ENCODE measurements around the gene TMEM178A. TPM values are rescaled to one million over a fixed set of nuclear protein-coding genes. Genes with fewer than 3 reads are reported as not detected.
"Not testable (repeated sequence)": the region's sequence is repeated elsewhere in the genome, so short reads cannot be mapped to it uniquely, and the experiment has no call there.

The TMEM178A gene
- total and polyA plus RNA-seq, 7 donors, result 0.60 to 6.1 (median 1.8) TPM; not detected in 1

DNA sequence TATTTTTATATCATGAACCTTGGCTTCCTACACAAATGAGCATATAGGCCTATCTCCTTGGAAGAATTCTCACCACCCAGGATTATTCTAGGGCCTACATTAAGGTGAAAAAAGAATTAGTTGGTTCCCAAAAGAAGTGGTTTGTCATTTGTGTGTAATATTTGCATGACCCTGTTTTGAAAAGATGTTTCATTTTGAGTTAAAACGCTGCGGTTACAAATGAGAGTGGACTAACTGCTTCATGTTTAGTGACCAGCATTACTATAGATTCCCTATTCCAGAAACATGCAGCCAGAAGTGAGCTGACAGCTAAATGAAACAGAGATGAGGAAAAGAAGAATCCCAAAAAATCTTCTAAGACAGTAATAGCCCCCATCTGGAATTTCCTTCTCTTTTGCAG, 44.1 kb upstream of the TMEM178A start:
- WGBS, 2 donors, result 94 to 95% methylated on average over 2 of the region's 2 CpGs
- intact Hi-C loops (cut with DNase I), result no loop called here
- Histone ChIP-seq H3K36me3 (no peaks in the 10 kb centered on the region), H3K4me1 (peaks cover 0 to 11% (median 3%) of the 10 kb centered on the region in 4 donors), H3K4me3 (no peak overlapping the region), H3K27ac (no peak overlapping the region), H3K9me3 (no peaks in the 10 kb centered on the region), H3K27me3 (no peaks in the 10 kb centered on the region)
- DNase-seq, result no peak
- TF ChIP-seq EP300 (IDR thresholded peaks at IDR 0.05) (no peak), POLR2AphosphoS5 (IDR thresholded peaks at IDR 0.05) (no peak), POLR2A (IDR thresholded peaks at IDR 0.05) (no peak)
- TF ChIP-seq, protein P1, sequence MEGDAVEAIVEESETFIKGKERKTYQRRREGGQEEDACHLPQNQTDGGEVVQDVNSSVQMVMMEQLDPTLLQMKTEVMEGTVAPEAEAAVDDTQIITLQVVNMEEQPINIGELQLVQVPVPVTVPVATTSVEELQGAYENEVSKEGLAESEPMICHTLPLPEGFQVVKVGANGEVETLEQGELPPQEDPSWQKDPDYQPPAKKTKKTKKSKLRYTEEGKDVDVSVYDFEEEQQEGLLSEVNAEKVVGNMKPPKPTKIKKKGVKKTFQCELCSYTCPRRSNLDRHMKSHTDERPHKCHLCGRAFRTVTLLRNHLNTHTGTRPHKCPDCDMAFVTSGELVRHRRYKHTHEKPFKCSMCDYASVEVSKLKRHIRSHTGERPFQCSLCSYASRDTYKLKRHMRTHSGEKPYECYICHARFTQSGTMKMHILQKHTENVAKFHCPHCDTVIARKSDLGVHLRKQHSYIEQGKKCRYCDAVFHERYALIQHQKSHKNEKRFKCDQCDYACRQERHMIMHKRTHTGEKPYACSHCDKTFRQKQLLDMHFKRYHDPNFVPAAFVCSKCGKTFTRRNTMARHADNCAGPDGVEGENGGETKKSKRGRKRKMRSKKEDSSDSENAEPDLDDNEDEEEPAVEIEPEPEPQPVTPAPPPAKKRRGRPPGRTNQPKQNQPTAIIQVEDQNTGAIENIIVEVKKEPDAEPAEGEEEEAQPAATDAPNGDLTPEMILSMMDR (IDR thresholded peaks at IDR 0.05), result no peak

DNA sequence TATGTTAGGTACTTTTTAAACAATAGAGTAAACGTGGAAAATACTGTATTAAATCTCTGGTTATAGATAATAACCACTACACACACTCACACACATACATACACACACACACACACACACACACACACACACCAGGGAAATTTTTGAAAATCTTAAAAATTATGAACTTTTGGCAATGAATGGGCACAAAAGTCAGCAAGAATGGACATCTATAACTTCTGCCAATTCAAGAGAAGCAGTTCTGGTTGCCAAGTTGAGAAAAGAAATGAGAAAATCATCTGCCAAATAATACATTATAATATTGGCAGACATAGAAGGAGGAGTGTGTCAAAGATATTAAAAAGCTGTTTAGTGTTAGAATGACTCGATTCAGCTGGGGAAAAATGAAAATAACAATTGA, 42.9 kb upstream of the TMEM178A start:
- H3K4me3 ChIP-seq, result no peak overlapping the region
- no peaks in the 10 kb centered on the region for H3K27me3 ChIP-seq
- DNase-seq, result no peak
- H3K27ac ChIP-seq, result no peak overlapping the region
- intact Hi-C loops (cut with DNase I), result no loop called here
- WGBS, 2 donors, result 53 to 70% methylated on average over 2 of the region's 2 CpGs
- no peaks in the 10 kb centered on the region for H3K36me3 ChIP-seq
- peaks cover 0 to 11% (median 3%) of the 10 kb centered on the region in 4 donors for H3K4me1 ChIP-seq
- TF ChIP-seq POLR2A (IDR thresholded peaks at IDR 0.05) (no peak), POLR2AphosphoS5 (IDR thresholded peaks at IDR 0.05) (no peak)
- TF ChIP-seq, protein P1 (IDR thresholded peaks at IDR 0.05), result no peak
- no peaks in the 10 kb centered on the region for H3K9me3 ChIP-seq

DNA sequence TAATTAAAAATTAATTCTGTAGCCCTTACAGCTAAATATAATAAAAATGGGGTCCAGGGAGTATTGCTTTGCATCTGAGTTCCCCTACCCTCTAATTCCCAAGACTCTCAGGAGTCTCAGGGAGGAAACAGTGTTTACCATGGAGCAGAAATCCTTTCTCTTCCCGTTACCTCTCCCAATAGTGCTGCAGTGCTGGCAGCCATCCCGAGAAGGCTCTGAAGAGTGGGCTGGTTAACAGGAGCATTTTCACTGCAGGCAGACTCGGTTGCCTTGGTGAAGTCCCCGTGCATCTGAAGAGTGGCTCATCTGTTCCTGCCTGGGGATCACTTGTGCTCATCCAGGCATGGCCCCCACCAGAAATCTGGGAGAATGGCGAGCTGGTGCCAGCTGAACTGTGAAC, 41.8 kb upstream of the TMEM178A start:
- H3K27me3 ChIP-seq, result no peaks in the 10 kb centered on the region
- TF ChIP-seq POLR2AphosphoS5 (IDR thresholded peaks at IDR 0.05) (no peak), POLR2A (IDR thresholded peaks at IDR 0.05) (no peak), EP300 (IDR thresholded peaks at IDR 0.05) (no peak)
- TF ChIP-seq, protein P1 (IDR thresholded peaks at IDR 0.05), result no peak
- no peak for DNase-seq
- H3K4me1 ChIP-seq, result peaks cover 0 to 11% (median 3%) of the 10 kb centered on the region in 4 donors
- no peak overlapping the region for H3K27ac ChIP-seq
- intact Hi-C loops (cut with DNase I), result no loop called here
- no peaks in the 10 kb centered on the region for H3K9me3 ChIP-seq
- H3K4me3 ChIP-seq, result no peak overlapping the region
- H3K36me3 ChIP-seq, result no peaks in the 10 kb centered on the region
- WGBS, 2 donors, result 80 to 83% methylated on average over 5 of the region's 5 CpGs

DNA sequence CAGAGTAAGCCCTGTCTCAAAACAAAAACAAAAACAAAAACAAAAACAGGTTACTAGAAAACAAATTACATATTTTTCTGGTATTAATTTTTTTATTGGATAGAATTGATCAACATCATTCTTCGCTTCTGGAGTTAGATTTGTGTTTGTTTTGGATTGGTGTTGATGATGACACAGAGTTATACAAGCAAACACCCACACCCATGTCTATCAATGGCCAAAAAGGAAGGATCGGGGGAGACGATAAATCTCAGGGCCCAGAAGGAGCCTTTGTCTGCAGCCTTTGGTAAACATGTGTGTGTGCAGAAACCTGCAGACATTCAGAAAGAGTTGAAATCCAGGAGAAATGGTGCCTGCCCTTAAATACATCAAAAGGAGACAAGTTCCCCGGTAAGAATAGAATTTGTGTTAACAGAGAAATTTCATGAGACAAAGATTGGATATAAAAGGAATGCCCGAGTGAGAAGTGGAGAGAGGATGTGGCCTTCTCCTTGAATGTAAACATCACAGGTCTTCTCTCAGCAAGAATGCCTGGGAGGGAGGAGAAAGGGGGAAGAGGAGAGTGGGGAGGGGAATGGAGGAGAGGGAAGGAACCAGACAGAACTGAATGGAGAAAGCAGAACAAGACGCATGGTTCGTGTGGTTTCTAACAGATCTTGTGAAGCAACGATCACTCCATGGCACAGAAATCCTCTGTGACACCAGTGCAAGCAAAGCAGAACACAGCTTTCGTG, 40.4 kb upstream of the TMEM178A start:
- H3K4me3 ChIP-seq, result no peak overlapping the region
- H3K36me3 ChIP-seq, result no peaks in the 10 kb centered on the region
- H3K4me1 ChIP-seq, result peaks cover 0 to 11% (median under 1%) of the 10 kb centered on the region in 4 donors
- TF ChIP-seq, protein P1 (IDR thresholded peaks at IDR 0.05), result no peak
- TF ChIP-seq POLR2AphosphoS5 (IDR thresholded peaks at IDR 0.05) (no peak), EP300 (IDR thresholded peaks at IDR 0.05) (no peak), POLR2A (IDR thresholded peaks at IDR 0.05) (no peak)
- 63 to 74% methylated on average over 9 of the region's 9 CpGs for WGBS, 2 donors
- no peaks in the 10 kb centered on the region for H3K9me3 ChIP-seq
- no peaks in the 10 kb centered on the region for H3K27me3 ChIP-seq
- no peak for DNase-seq
- H3K27ac ChIP-seq, result no peak overlapping the region
- intact Hi-C loops (cut with DNase I), result no loop called here

DNA sequence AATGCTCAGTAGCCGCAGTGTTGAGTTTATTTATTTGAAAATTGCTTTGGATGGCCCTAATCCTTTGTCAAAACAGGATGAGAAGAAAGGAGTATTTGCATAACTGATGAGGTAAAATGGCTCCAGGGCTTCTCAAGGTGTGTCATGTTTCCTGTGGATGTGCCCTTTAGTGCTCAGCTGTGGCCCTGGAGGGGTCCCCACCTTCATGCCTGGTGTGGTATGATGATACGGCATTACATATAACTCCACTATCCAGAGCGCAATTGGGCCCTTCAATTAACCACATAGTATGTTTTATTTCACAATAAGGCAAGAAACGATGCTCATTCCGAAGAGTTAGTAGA, 39.8 kb upstream of the TMEM178A start:
- H3K4me1 ChIP-seq, result peaks cover 0 to 11% (median 0%) of the 10 kb centered on the region in 4 donors

DNA sequence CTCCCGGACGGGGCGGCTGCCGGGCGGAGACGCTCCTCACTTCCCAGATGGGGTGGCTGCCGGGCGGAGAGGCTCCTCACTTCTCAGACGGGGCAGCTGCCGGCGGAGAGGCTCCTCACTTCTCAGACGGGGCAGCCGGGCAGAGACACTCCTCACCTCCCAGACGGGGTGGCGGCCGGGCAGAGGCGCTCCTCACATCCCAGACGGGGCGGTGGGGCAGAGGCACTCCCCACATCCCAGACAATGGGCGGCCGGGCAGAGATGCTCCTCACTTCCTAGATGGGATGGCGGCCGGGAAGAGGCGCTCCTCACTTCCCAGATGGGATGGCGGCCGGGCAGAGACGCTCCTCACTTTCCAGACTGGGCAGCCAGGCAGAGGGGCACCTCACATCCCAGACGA, 37.4 kb upstream of the TMEM178A start:
- H3K4me1 ChIP-seq, result peaks cover 0 to 11% (median 0%) of the 10 kb centered on the region in 4 donors
- H3K36me3 ChIP-seq; DNase-seq; H3K9me3 ChIP-seq; H3K4me3 ChIP-seq; H3K27me3 ChIP-seq; H3K27ac ChIP-seq; intact Hi-C loops (cut with DNase I): not testable (repeated sequence)
- WGBS, 2 donors, result 96 to 98% methylated on average over 24 to 25 of the region's 28 CpGs

More for the DNA sequence above, 39.8 kb upstream of the TMEM178A start:
- Histone ChIP-seq H3K36me3 (no peaks in the 10 kb centered on the region), H3K27me3 (no peaks in the 10 kb centered on the region), H3K27ac (no peak overlapping the region), H3K4me3 (no peak overlapping the region), H3K9me3 (no peaks in the 10 kb centered on the region)
- intact Hi-C loops (cut with DNase I), result no loop called here
- TF ChIP-seq POLR2AphosphoS5 (IDR thresholded peaks at IDR 0.05) (no peak), EP300 (IDR thresholded peaks at IDR 0.05) (no peak), POLR2A (IDR thresholded peaks at IDR 0.05) (no peak)
- TF ChIP-seq, protein P1 (IDR thresholded peaks at IDR 0.05), result no peak
- DNase-seq, result no peak
- WGBS, 2 donors, result 76 to 88% methylated on average over 5 of the region's 5 CpGs

All from sigmoid colon (tissue), 7 donors.